Heart left ventricle (tissue), 13 donors: ENCODE data around the gene NSUN7.

Source experiments
- POLR2A ChIP-seq, 2 donors: fragments of 450-650 bp; IDR thresholded peaks; one replicate each; pipeline ENCODE4 v1.6.1; 2017; ENCODE audit warnings: antibody characterized with exemption in 2 of 2, mild to moderate bottlenecking in 2 of 2, moderate library complexity in 2 of 2
- TF ChIP-seq, protein P1 (sequence below), 12 donors: fragments of 200-600 bp; sonication (generic) in 4 of 12; IDR thresholded peaks; one replicate each; pipeline versions ENCODE4 v1.5.0 to v1.8.0; 2018 to 2022; ENCODE audit warnings: antibody characterized with exemption in 12 of 12, mild to moderate bottlenecking in 5 of 12
- donor health status: ischemic (EF 13 %, LVEDD 7.1; RV severe dilation, severe dysfunction).
- donor health status: DM: no; HTN: yes; CAD: no.
- donor health status: DM: no; HTN: no; CAD: no.
- donor health status: ischemic (EF 25% LVEDD 6.9; RV normal size, moderate dysfunction).
- donor health status: ischemic (EF 25% LVEDD 5.7; RV mildly dilated, moderate dysfunction).
- donor health status: ischemic (EF 35%, LVEDD 5.7; RV mildly dilated, moderate dysfunction).
- donor health status: nonischemic (EF 11% LVEDD 7.7; RV severe dilation, severe dysfunction).
- donor health status: DM: yes; HTN: yes; CAD: no.
- donor health status: PGD.
- donor health status: ischemic (EF 29% LVEDD 5.4; RV normal size, mild dysfunction).
- donor health status: nonischemic (EF 23%, LVEDD 6.1; RV moderate dilation, normal function).

DNA sequence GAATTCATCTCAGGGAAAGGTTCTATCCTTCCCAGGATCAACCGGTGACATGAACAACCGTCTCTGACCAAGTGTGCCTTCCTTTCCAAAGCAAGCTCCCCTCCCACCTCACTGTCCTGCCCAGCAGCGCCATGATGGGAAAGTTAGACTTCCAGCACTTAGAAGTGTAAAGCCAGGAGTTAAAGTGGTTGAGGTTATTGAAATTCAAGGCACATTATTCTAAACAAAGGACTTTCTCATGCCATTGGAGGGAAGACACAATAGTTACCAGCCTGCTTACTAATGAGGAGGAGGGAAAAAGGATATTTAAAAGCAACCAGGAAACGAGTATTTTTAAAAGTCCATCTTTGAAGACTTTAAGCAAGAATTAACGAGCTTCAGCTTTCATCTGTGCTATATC, 96.8 kb downstream of the NSUN7 start:
- TF ChIP-seq POLR2A (IDR thresholded peaks at IDR 0.05): no peak
- TF ChIP-seq, protein P1, sequence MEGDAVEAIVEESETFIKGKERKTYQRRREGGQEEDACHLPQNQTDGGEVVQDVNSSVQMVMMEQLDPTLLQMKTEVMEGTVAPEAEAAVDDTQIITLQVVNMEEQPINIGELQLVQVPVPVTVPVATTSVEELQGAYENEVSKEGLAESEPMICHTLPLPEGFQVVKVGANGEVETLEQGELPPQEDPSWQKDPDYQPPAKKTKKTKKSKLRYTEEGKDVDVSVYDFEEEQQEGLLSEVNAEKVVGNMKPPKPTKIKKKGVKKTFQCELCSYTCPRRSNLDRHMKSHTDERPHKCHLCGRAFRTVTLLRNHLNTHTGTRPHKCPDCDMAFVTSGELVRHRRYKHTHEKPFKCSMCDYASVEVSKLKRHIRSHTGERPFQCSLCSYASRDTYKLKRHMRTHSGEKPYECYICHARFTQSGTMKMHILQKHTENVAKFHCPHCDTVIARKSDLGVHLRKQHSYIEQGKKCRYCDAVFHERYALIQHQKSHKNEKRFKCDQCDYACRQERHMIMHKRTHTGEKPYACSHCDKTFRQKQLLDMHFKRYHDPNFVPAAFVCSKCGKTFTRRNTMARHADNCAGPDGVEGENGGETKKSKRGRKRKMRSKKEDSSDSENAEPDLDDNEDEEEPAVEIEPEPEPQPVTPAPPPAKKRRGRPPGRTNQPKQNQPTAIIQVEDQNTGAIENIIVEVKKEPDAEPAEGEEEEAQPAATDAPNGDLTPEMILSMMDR (IDR thresholded peaks at IDR 0.05): no peak
